ENCODE measurements around the gene ZFPM1. TPM values are rescaled to one million over a fixed set of nuclear protein-coding genes. Genes with fewer than 3 reads are reported as not detected.

Gene ZFPM1
- total and polyA plus RNA-seq, 2 experiments from 2014 or later, result 0.53 to 2.2 TPM

DNA sequence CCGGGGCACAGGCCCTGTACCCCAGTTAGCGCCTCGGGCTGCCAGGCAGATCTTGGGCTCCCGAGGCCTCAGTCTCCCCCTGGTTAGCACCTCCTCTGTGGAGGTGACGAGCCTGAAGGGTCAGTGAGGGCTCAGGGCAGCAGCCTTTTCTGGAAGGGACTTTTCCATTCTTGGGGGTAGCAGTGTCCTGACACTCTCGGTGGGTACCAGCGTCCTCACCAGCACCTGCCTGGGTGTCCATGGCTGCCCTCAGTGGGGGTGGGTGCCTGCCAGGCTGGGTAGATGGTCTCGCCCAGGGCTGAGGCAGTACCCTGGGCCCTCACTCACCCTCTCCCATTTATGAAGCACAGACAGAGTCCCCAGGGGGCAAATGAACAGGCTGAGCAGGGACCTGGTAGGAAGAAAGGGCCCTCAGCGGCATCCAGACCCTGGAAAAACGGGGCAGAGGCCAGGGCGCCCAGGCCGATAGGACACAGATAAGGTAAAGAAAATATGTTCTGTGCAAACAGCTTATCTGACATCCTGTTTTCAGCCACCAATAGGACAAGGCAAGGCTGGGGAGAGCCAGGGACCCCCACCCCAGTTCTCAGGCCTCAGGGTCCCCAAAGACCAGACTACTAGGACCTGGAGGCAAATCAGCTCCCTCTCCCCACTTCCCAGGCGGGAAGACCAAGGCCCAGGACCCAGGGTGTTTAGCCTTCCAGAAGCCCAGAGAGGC lies 50.9 kb downstream of the ZFPM1 start:
- H3K27ac ChIP-seq (ENCODE audit: low read depth), result no peak overlapping the region
- no peaks in the 10 kb centered on the region for H3K36me3 ChIP-seq (ENCODE audit: insufficient read depth)
- no peaks in the 10 kb centered on the region for H3F3A ChIP-seq (replicated peaks; ENCODE audit: low read depth)
- H3K27me3 ChIP-seq (ENCODE audit: insufficient read depth), result no peaks in the 10 kb centered on the region
- H3K4me1 ChIP-seq (ENCODE audit: insufficient read depth), result no peaks in the 10 kb centered on the region
- Mint-ChIP-seq H3K4me1 (no peaks in the 10 kb centered on the region), H3K4me3 (no peak overlapping the region), H3K9me3 (no peaks in the 10 kb centered on the region), H3K27ac (no peak overlapping the region), H3K27me3 (ENCODE audit: insufficient read depth, low read depth, poor library complexity) (peaks cover 4% of the 10 kb centered on the region), H3K36me3 (ENCODE audit: low read depth) (no peaks in the 10 kb centered on the region)
- no peaks in the 10 kb centered on the region for H4K20me1 ChIP-seq (replicated peaks; ENCODE audit: insufficient read depth)
- DNase-seq (ENCODE audit: low spot score) (no peak), ATAC-seq (no peak)
- no peaks in the 10 kb centered on the region for H3K9me2 ChIP-seq (ENCODE audit: insufficient read depth)
- H2AFZ ChIP-seq, result no peak overlapping the region
- no peak overlapping the region for H3K4me3 ChIP-seq
- H3K79me2 ChIP-seq (replicated peaks; ENCODE audit: insufficient read depth), result no peaks in the 10 kb centered on the region
- no peak for TF ChIP-seq EZH2 (IDR thresholded peaks at IDR 0.05; ENCODE audit: low read depth, unreplicated experiment)
- TF ChIP-seq, protein P1, sequence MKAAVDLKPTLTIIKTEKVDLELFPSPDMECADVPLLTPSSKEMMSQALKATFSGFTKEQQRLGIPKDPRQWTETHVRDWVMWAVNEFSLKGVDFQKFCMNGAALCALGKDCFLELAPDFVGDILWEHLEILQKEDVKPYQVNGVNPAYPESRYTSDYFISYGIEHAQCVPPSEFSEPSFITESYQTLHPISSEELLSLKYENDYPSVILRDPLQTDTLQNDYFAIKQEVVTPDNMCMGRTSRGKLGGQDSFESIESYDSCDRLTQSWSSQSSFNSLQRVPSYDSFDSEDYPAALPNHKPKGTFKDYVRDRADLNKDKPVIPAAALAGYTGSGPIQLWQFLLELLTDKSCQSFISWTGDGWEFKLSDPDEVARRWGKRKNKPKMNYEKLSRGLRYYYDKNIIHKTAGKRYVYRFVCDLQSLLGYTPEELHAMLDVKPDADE (IDR thresholded peaks at IDR 0.05), result no peak
- TF ChIP-seq REST (IDR thresholded peaks at IDR 0.05; ENCODE audit: unreplicated experiment), result no peak
- no peak for TF ChIP-seq EZH2phosphoT487 (IDR thresholded peaks at IDR 0.05; ENCODE audit: unreplicated experiment)
- TF ChIP-seq, protein P2, sequence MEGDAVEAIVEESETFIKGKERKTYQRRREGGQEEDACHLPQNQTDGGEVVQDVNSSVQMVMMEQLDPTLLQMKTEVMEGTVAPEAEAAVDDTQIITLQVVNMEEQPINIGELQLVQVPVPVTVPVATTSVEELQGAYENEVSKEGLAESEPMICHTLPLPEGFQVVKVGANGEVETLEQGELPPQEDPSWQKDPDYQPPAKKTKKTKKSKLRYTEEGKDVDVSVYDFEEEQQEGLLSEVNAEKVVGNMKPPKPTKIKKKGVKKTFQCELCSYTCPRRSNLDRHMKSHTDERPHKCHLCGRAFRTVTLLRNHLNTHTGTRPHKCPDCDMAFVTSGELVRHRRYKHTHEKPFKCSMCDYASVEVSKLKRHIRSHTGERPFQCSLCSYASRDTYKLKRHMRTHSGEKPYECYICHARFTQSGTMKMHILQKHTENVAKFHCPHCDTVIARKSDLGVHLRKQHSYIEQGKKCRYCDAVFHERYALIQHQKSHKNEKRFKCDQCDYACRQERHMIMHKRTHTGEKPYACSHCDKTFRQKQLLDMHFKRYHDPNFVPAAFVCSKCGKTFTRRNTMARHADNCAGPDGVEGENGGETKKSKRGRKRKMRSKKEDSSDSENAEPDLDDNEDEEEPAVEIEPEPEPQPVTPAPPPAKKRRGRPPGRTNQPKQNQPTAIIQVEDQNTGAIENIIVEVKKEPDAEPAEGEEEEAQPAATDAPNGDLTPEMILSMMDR (conservative IDR thresholded peaks at IDR 0.05; ENCODE audit: low read depth in 2 of 2), result no peak
- no peak for TF ChIP-seq ZNF331 (CRISPR knock-in tag; IDR thresholded peaks at IDR 0.05; ENCODE audit: low read depth)
- TF ChIP-seq, protein P3, sequence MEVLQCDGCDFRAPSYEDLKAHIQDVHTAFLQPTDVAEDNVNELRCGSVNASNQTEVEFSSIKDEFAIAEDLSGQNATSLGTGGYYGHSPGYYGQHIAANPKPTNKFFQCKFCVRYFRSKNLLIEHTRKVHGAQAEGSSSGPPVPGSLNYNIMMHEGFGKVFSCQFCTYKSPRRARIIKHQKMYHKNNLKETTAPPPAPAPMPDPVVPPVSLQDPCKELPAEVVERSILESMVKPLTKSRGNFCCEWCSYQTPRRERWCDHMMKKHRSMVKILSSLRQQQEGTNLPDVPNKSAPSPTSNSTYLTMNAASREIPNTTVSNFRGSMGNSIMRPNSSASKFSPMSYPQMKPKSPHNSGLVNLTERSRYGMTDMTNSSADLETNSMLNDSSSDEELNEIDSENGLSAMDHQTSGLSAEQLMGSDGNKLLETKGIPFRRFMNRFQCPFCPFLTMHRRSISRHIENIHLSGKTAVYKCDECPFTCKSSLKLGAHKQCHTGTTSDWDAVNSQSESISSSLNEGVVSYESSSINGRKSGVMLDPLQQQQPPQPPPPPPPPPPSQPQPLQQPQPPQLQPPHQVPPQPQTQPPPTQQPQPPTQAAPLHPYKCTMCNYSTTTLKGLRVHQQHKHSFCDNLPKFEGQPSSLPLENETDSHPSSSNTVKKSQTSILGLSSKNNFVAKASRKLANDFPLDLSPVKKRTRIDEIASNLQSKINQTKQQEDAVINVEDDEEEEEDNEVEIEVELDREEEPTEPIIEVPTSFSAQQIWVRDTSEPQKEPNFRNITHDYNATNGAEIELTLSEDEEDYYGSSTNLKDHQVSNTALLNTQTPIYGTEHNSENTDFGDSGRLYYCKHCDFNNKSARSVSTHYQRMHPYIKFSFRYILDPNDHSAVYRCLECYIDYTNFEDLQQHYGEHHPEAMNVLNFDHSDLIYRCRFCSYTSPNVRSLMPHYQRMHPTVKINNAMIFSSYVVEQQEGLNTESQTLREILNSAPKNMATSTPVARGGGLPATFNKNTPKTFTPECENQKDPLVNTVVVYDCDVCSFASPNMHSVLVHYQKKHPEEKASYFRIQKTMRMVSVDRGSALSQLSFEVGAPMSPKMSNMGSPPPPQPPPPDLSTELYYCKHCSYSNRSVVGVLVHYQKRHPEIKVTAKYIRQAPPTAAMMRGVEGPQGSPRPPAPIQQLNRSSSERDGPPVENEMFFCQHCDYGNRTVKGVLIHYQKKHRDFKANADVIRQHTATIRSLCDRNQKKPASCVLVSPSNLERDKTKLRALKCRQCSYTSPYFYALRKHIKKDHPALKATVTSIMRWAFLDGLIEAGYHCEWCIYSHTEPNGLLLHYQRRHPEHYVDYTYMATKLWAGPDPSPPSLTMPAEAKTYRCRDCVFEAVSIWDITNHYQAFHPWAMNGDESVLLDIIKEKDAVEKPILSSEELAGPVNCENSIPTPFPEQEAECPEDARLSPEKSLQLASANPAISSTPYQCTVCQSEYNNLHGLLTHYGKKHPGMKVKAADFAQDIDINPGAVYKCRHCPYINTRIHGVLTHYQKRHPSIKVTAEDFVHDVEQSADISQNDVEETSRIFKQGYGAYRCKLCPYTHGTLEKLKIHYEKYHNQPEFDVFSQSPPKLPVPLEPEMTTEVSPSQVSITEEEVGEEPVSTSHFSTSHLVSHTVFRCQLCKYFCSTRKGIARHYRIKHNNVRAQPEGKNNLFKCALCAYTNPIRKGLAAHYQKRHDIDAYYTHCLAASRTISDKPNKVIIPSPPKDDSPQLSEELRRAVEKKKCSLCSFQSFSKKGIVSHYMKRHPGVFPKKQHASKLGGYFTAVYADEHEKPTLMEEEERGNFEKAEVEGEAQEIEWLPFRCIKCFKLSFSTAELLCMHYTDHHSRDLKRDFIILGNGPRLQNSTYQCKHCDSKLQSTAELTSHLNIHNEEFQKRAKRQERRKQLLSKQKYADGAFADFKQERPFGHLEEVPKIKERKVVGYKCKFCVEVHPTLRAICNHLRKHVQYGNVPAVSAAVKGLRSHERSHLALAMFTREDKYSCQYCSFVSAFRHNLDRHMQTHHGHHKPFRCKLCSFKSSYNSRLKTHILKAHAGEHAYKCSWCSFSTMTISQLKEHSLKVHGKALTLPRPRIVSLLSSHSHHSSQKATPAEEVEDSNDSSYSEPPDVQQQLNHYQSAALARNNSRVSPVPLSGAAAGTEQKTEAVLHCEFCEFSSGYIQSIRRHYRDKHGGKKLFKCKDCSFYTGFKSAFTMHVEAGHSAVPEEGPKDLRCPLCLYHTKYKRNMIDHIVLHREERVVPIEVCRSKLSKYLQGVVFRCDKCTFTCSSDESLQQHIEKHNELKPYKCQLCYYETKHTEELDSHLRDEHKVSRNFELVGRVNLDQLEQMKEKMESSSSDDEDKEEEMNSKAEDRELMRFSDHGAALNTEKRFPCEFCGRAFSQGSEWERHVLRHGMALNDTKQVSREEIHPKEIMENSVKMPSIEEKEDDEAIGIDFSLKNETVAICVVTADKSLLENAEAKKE (CRISPR knock-in tag; IDR thresholded peaks at IDR 0.05), result no peak
- no peak for TF ChIP-seq ZNF114 (CRISPR knock-in tag; IDR thresholded peaks at IDR 0.05)
- TF ChIP-seq STAT1 (IDR thresholded peaks at IDR 0.05; ENCODE audit: unreplicated experiment), result no peak
- TF ChIP-seq NANOG (IDR thresholded peaks at IDR 0.05; ENCODE audit: borderline replicate concordance), result no peak
- H3K4me2 ChIP-seq, result no peak overlapping the region

Data from GM23338 (cell line).